K562 (cell line): Measurements from ENCODE around the gene GRB10. TPM values are rescaled to one million over a fixed set of nuclear protein-coding genes. Genes with fewer than 3 reads are reported as not detected.

Experiments
- ATAC-seq: fragments of 200-7000 bp; cut with Tn5 transposase; 3 replicates; pipeline ENCODE4 v1.9.1; 2020; ENCODE audit warnings: moderate library complexity
- BruUV-seq: library from RNA; stranded (reverse); fragments of 400-500 nt; replicated peaks from 2 replicates; lab custom pipeline; 2021; lab: Mats Ljungman, UMichigan
- CTCF ChIA-PET: fragments of 300-600 bp; formaldehyde crosslinking; extraction: SDS; loops from one replicate; lab custom pipeline; 2021; ENCODE audit warnings: low intra/inter-chr PET ratio; lab: Yijun Ruan, JAX
- POLR2A ChIA-PET: fragments of 300-600, 350-650 bp; sonication (Branson Sonifier 250); formaldehyde crosslinking; extraction: SDS; loops from one replicate; lab custom pipeline; 2021; ENCODE audit warnings: antibody characterized with exemption, inconsistent platforms; lab: Yijun Ruan, JAX
- DNase-seq, 4 experiments: peaks; one replicate each; pipeline versions ENCODE4 v3.0.0 to v3.0.0-alpha.2; 2011 to 2018; ENCODE audit warnings: low spot score in 3 of 4, mixed read lengths in 3 of 4; ENCODE audit errors: extremely low read depth in 1 of 4
- FAIRE-seq: peaks from 2 replicates; lab custom pipeline; 2011; peaks lifted over from hg19 to GRCh38; lab: Jason Lieb, UNC
- H2AFZ ChIP-seq: 2 replicates; pipeline ENCODE4 v1.6.0; 2011; ENCODE audit warnings: low read depth, low read length, control low read depth, inconsistent platforms
- H3K27ac ChIP-seq: fragments of 200-600 bp; 3 replicates; pipeline ENCODE4 v1.8.0; 2011; ENCODE audit warnings: low read depth, mild to moderate bottlenecking, control low read depth, inconsistent platforms, low read length, moderate library complexity, mixed read lengths; ENCODE audit errors: extremely low read depth
- H3K27me3 ChIP-seq, 2 experiments: fragments of 300-600 bp in 1 of 2; 2 replicates in 1 of 2; 3 replicates in 1 of 2; pipeline versions ENCODE4 v1.6.0 to v1.8.0; 2011; ENCODE audit warnings: inconsistent platforms in 2 of 2, low read length in 2 of 2, mild to moderate bottlenecking in 1 of 2, mixed read lengths in 1 of 2, moderate library complexity in 1 of 2; ENCODE audit not compliant: control insufficient read depth in 2 of 2, insufficient read depth in 2 of 2
- H3K36me3 ChIP-seq: fragments of 300-600 bp; 3 replicates; pipeline ENCODE4 v1.8.0; 2011; ENCODE audit warnings: mild to moderate bottlenecking, low read length, inconsistent platforms; ENCODE audit not compliant: control insufficient read depth, insufficient read depth
- H3K4me1 ChIP-seq, 2 experiments: fragments of 200-600 bp in 1 of 2; replicated peaks in 1 of 2; 2 replicates in 1 of 2; 3 replicates in 1 of 2; pipeline versions ENCODE4 v1.5.1 to v1.8.0; 2011; ENCODE audit warnings: inconsistent platforms in 2 of 2, low read length in 2 of 2, mild to moderate bottlenecking in 1 of 2, mixed read lengths in 1 of 2, moderate library complexity in 1 of 2; ENCODE audit not compliant: control insufficient read depth in 2 of 2, insufficient read depth in 2 of 2
- H3K4me2 ChIP-seq: 2 replicates; pipeline ENCODE4 v1.6.1; 2011; ENCODE audit warnings: low read length, control low read depth, inconsistent platforms, mixed read lengths; ENCODE audit not compliant: insufficient read depth
- H3K4me3 ChIP-seq: fragments of 200-600 bp; sonication (generic), shearing (Covaris generic); 2 replicates; pipeline ENCODE4 v1.5.1; 2016; ENCODE audit warnings: control low read depth, inconsistent platforms
- H3K79me2 ChIP-seq: fragments of 200-600 bp; 3 replicates; pipeline ENCODE4 v1.8.0; 2011; ENCODE audit warnings: low read length, inconsistent platforms; ENCODE audit not compliant: control insufficient read depth, insufficient read depth
- H3K9ac ChIP-seq, 2 experiments: 2 replicates each; pipeline versions ENCODE4 v1.6.0 to v1.6.1; 2011; ENCODE audit warnings: low read depth in 2 of 2, low read length in 2 of 2, control low read depth in 1 of 2, inconsistent platforms in 1 of 2, mild to moderate bottlenecking in 1 of 2, mixed read lengths in 1 of 2; ENCODE audit not compliant: insufficient read depth in 1 of 2
- H3K9me1 ChIP-seq: one replicate; pipeline ENCODE4 v1.6.0; 2011; ENCODE audit warnings: inconsistent platforms, mild to moderate bottlenecking, low read length, moderate library complexity; ENCODE audit not compliant: control insufficient read depth, insufficient read depth
- H3K9me3 ChIP-seq: replicated peaks from 2 replicates; pipeline ENCODE4 v1.5.1; 2011; ENCODE audit warnings: low read depth, low read length, inconsistent platforms; ENCODE audit not compliant: control insufficient read depth, insufficient read depth
- H4K20me1 ChIP-seq: replicated peaks from 2 replicates; pipeline ENCODE4 v1.6.1; 2011; ENCODE audit warnings: low read length, inconsistent platforms, mixed read lengths; ENCODE audit not compliant: control insufficient read depth, insufficient read depth
- BCLAF1 ChIP-seq, 2 experiments: fragments of 450-650 bp in 1 of 2; IDR thresholded peaks; 2 replicates each; pipeline ENCODE4 v1.6.1; 2011 to 2017; ENCODE audit warnings: low read depth in 2 of 2, antibody characterized with exemption in 1 of 2, borderline replicate concordance in 1 of 2, low read length in 1 of 2, mild to moderate bottlenecking in 1 of 2, mixed read lengths in 1 of 2; ENCODE audit not compliant: control insufficient read depth in 1 of 2
- FOXJ2 ChIP-seq: fragments of 200-800 bp; sonication (Bioruptor generic); IDR thresholded peaks from 2 replicates; pipeline ENCODE4 v1.6.1; 2016; ENCODE audit warnings: missing genetic modification characterization, missing compliant biosample characterization
- GTF2E2 ChIP-seq: fragments of 200-800 bp; sonication (Bioruptor generic); IDR thresholded peaks from 2 replicates; pipeline ENCODE4 v1.6.1; 2016; ENCODE audit warnings: missing genetic modification characterization, missing compliant biosample characterization
- HCFC1 ChIP-seq: IDR thresholded peaks from 2 replicates; pipeline ENCODE4 v1.6.1; 2012; ENCODE audit warnings: low read depth, low read length, improper control_type of control experiment
- RFX1 ChIP-seq: fragments of 450-650 bp; IDR thresholded peaks from 2 replicates; pipeline ENCODE4 v1.6.1; 2016; ENCODE audit warnings: mild to moderate bottlenecking, moderate library complexity
- TAF7 ChIP-seq: fragments of 450-650 bp; IDR thresholded peaks from 2 replicates; pipeline ENCODE4 v1.6.1; 2016; ENCODE audit warnings: missing genetic modification characterization, missing compliant biosample characterization
- TBL1XR1 ChIP-seq, 2 experiments: IDR thresholded peaks; 2 replicates each; pipeline ENCODE4 v1.6.1; 2012; ENCODE audit warnings: improper control_type of control experiment in 2 of 2, low read length in 2 of 2, mild to moderate bottlenecking in 1 of 2
- WGBS: fragments of 100-300 bp; shearing (Covaris generic); methylation state at CpG from one replicate; pipeline ENCODE4 v1.1.6; 2016; ENCODE audit warnings: low coverage, mixed read lengths; ENCODE audit not compliant: insufficient coverage; ENCODE audit errors: missing lambda C conversion rate; 5-methylcytosine and 5-hydroxymethylcytosine counted together
- in situ Hi-C: fragments of 300-500 bp; cut with MboI; formaldehyde crosslinking; loops from 4 replicates; pipeline ENCODE4 v1.15.0; 2018; ENCODE audit warnings: inconsistent platforms, mixed read lengths
- intact Hi-C: fragments of 100-400 bp; cut with micrococcal nuclease; formaldehyde crosslinking; loops from 2 replicates; pipeline ENCODE4 v1.14.2; 2022
- polyA plus RNA-seq, 8 experiments: library from polyadenylated mRNA; depleted of rRNA in 4 of 8; stranded (reverse) in 5 of 8; unstranded in 3 of 8; fragments of >200 nt; fragmentation: Nextera tagmentation in 2 of 8; fragmentation: Illumina TruSeq in 1 of 8; extraction: Ambion mirVana in 2 of 8; extraction: Trizol in 1 of 8; gene quantifications; 2 replicates each; pipeline versions ENCODE4 v1.2.1 to v1.2.3, GENCODE V29; 2011 to 2014; ENCODE audit warnings: inconsistent platforms in 1 of 8, missing spikeins in 1 of 8
- total RNA-seq, 7 experiments: library from RNA; depleted of rRNA in 6 of 7; stranded (reverse); fragments of >200 nt in 6 of 7; fragmentation: Illumina TruSeq in 2 of 7; extraction: Trizol in 2 of 7; gene quantifications; 2 replicates each; pipeline versions ENCODE4 v1.2.1 to v1.2.3, GENCODE V29; 2011 to 2021; ENCODE audit warnings: low replicate concordance in 1 of 7

GRB10 gene
- total and polyA plus RNA-seq, 9 of the 15 experiments (the other 6 are each of a cell fraction or from before 2014, with no cell fraction given): 8.9 to 88.5 (median 40.7) TPM

GRCh38 chr7:50567715-50568261 lies 214.9 kb downstream of the GRB10 start:
- TF ChIP-seq RFX1 (no peak), TAF7 (tag) (no peak), TBL1XR1 (IDR thresholded peaks at IDR 0.05; ENCODE audit: low read length in 2 of 2) (no peak), BCLAF1 (IDR thresholded peaks at IDR 0.05; ENCODE audit: borderline replicate concordance in 1 of 2, control insufficient read depth in 1 of 2, low read depth in 2 of 2, low read length in 1 of 2) (no peak), GTF2E2 (no peak), FOXJ2 (no peak), HCFC1 (no peak)
- TF ChIP-seq, all 486 proteins: peak for 0
- H3K27ac ChIP-seq: no peak overlapping the region
- H4K20me1 ChIP-seq: no peaks in the 10 kb centered on the region
- H3K79me2 ChIP-seq: no peaks in the 10 kb centered on the region
- no peak overlapping the region for H3K9ac ChIP-seq
- H3K4me1 ChIP-seq: no peaks in the 10 kb centered on the region
- ATAC-seq (no peak), FAIRE-seq (no peak), DNase-seq (no peak)
- no peaks in the 10 kb centered on the region for H3K9me3 ChIP-seq
- CTCF ChIA-PET: no interaction called here
- intact Hi-C loops: loop anchor here (10.0 kb wide), 1 partner anchor 473 kb away; the partner anchor contains the start of gene ZPBP
- POLR2A ChIA-PET: interaction anchor here (0.9 kb wide), 1 partner anchor 30 kb away, joined by 3 read pairs; no protein-coding TSS in a partner anchor
- no peaks in the 10 kb centered on the region for H3K36me3 ChIP-seq
- WGBS: 2% methylated on average over 6 of the region's 6 CpGs
- no peaks in the 10 kb centered on the region for H3K9me1 ChIP-seq
- H3K4me3 ChIP-seq: no peak overlapping the region
- BruUV-seq: no TSS peak
- H3K4me2 ChIP-seq: no peak overlapping the region
- H3K27me3 ChIP-seq: peaks cover 2 to 21% of the 10 kb centered on the region in 2 experiments; a peak in 2 of 5 replicates
- in situ Hi-C loops: no loop called here
- no peak overlapping the region for H2AFZ ChIP-seq
